Panc1 (cell line): ENCODE data around the gene PLCD1. TPM values are rescaled to one million over a fixed set of nuclear protein-coding genes. Genes with fewer than 3 reads are reported as not detected.
"Not testable (repeated sequence)": the region's sequence is repeated elsewhere in the genome, so short reads cannot be mapped to it uniquely, and the experiment has no call there.

Experiments used
- ATAC-seq: fragments of 200-7000 bp; cut with Tn5 transposase; 2 replicates; pipeline ENCODE4 v1.9.1; 2020; ENCODE audit warnings: mild to moderate bottlenecking, moderate library complexity
- BruUV-seq: library from RNA; stranded (reverse); fragments of 400-500 nt; replicated peaks from 2 replicates; lab custom pipeline; 2021; lab: Mats Ljungman, UMichigan
- CTCF ChIA-PET: fragments of 300-600 bp; sonication (Branson Sonifier 250); formaldehyde crosslinking; loops from one replicate; lab custom pipeline; 2022; ENCODE audit warnings: antibody characterized with exemption; lab: Charles Lee
- POLR2A ChIA-PET: fragments of 300-600 bp; sonication (Branson Sonifier 250); formaldehyde crosslinking; loops from one replicate; lab custom pipeline; 2022; ENCODE audit warnings: antibody characterized with exemption; lab: Charles Lee
- DNase-seq: peaks from one replicate; pipeline ENCODE4 v3.0.0-alpha.2; 2010; ENCODE audit warnings: low read depth, low spot score
- H3K27ac ChIP-seq: 2 replicates; pipeline ENCODE4 v1.5.1; 2011; ENCODE audit warnings: mild to moderate bottlenecking, low read length, inconsistent platforms
- H3K27me3 ChIP-seq: fragments of 200-500 bp; sonication (Bioruptor generic); 2 replicates; pipeline ENCODE4 v1.6.0; 2014; ENCODE audit warnings: low read length, inconsistent platforms; ENCODE audit not compliant: control insufficient read depth, insufficient read depth
- H3K36me3 ChIP-seq: fragments of 200-500 bp; sonication (Bioruptor generic); 2 replicates; pipeline ENCODE4 v1.5.1; 2014; ENCODE audit warnings: inconsistent platforms, mild to moderate bottlenecking, low read length, moderate library complexity; ENCODE audit not compliant: control insufficient read depth, insufficient read depth
- H3K4me1 ChIP-seq: 2 replicates; pipeline ENCODE4 v1.5.1; 2011; ENCODE audit warnings: inconsistent platforms, mild to moderate bottlenecking, low read length, moderate library complexity; ENCODE audit not compliant: control insufficient read depth, insufficient read depth
- H3K4me3 ChIP-seq, 2 experiments: 2 replicates each; pipeline ENCODE4 v1.5.1; 2011 to 2012; ENCODE audit warnings: low read depth in 2 of 2, low read length in 2 of 2, mild to moderate bottlenecking in 2 of 2, inconsistent platforms in 1 of 2, moderate library complexity in 1 of 2
- H3K9me3 ChIP-seq: fragments of 200-500 bp; sonication (Bioruptor generic); 2 replicates; pipeline ENCODE4 v1.5.1; 2014; ENCODE audit warnings: low read depth, mild to moderate bottlenecking, inconsistent platforms, low read length, moderate library complexity; ENCODE audit not compliant: control insufficient read depth, insufficient read depth
- CTCF ChIP-seq: fragments of 450-650 bp; IDR thresholded peaks from 2 replicates; pipeline ENCODE4 v1.5.1; 2017; ENCODE audit warnings: mild to moderate bottlenecking
- POLR2AphosphoS5 ChIP-seq: IDR thresholded peaks from 2 replicates; pipeline ENCODE4 v1.6.1; 2012; ENCODE audit warnings: mild to moderate bottlenecking, low read depth, low read length, moderate library complexity
- REST ChIP-seq, 2 experiments: IDR thresholded peaks; 2 replicates each; pipeline ENCODE4 v1.6.1; 2011 to 2012; ENCODE audit warnings: low read depth in 2 of 2, control low read depth in 1 of 2, low read length in 1 of 2, mild to moderate bottlenecking in 1 of 2, moderate library complexity in 1 of 2; ENCODE audit not compliant: insufficient read depth in 1 of 2
- SIN3A ChIP-seq: IDR thresholded peaks from 2 replicates; pipeline ENCODE4 v1.6.1; 2012; ENCODE audit warnings: low read depth, mild to moderate bottlenecking, low read length, moderate library complexity, borderline replicate concordance; ENCODE audit not compliant: insufficient read depth
- TCF7L2 ChIP-seq: IDR thresholded peaks from 2 replicates; pipeline ENCODE4 v1.6.1; 2011; ENCODE audit warnings: mild to moderate bottlenecking, low read depth, low read length, inconsistent platforms
- in situ Hi-C: cut with HindIII; loops from 2 replicates; pipeline ENCODE4 v1.10.0; 2016; ENCODE audit warnings: low sequenced_read_pairs, low pct_unique_long_range_greater_than_20kb
- intact Hi-C: fragments of 100-400 bp; cut with micrococcal nuclease; formaldehyde crosslinking; loops from one replicate; pipeline ENCODE4 v1.10.0; 2022; ENCODE audit not compliant: unreplicated experiment
- total RNA-seq: library from RNA; stranded (reverse); gene quantifications from one replicate; pipeline ENCODE4 v1.2.1, GENCODE V29; 2021; ENCODE audit not compliant: unreplicated experiment

Gene PLCD1
- total RNA-seq, 1 experiment from 2014 or later: 1.8 TPM

DNA sequence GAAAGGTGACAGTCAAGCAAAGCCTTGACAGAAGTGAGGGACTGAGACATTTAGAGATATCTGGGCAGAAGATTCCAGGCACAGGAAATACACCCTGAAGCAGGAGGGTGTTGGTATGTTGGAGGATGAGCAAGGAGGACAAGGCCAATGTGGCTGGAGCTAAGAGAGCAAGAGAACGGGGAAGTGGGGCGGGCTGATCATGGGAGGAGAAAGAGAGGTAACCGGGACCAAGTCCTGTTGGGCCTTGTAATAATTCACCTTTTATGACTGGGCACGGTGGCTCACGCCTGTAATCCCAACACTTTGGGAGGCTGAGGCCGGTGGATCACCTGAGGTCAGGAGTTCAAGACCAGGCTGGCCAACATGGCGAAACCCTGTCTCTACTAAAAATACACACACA, 4.1 kb upstream of the PLCD1 start:
- ATAC-seq, DNase-seq, H3K27me3 ChIP-seq, H3K4me1 ChIP-seq, in situ Hi-C loops, POLR2A ChIA-PET, H3K4me3 ChIP-seq, BruUV-seq, H3K9me3 ChIP-seq, intact Hi-C loops, H3K27ac ChIP-seq, H3K36me3 ChIP-seq: not testable (repeated sequence)
- CTCF ChIA-PET: interaction anchor here (0.5 to 0.6 kb wide), 2 partner anchors 61 to 264 kb away, joined by 3 to 6 read pairs; no protein-coding TSS in a partner anchor

GRCh38 chr3:38032328-38032865, 3.0 kb upstream of the PLCD1 start:
- DNase-seq (no peak), ATAC-seq (no peak)
- H3K4me1 ChIP-seq: no peaks in the 10 kb centered on the region; the same call in 1 of the 2 replicates
- H3K36me3 ChIP-seq: no peaks in the 10 kb centered on the region
- H3K27ac ChIP-seq: no peak overlapping the region
- CTCF ChIA-PET: no interaction called here
- no peak for TF ChIP-seq SIN3A
- no peak for TF ChIP-seq CTCF
- TF ChIP-seq REST (IDR thresholded peaks at IDR 0.05; ENCODE audit: insufficient read depth in 1 of 2, low read depth in 2 of 2, low read length in 1 of 2): no peak
- no peak for TF ChIP-seq TCF7L2
- TF ChIP-seq POLR2AphosphoS5: no peak
- no TSS peak for BruUV-seq
- intact Hi-C loops (no loop called here), in situ Hi-C loops (no loop called here)
- POLR2A ChIA-PET: no interaction called here
- no peaks in the 10 kb centered on the region for H3K9me3 ChIP-seq
- H3K27me3 ChIP-seq: no peaks in the 10 kb centered on the region
- H3K4me3 ChIP-seq: no peak overlapping the region
